Stimulated activated naive CD4-positive, alpha-beta T cell (primary cell): ENCODE results near the gene LRRC8C.

ENCODE experiments used
- DNase-seq, 6 experiments: peaks; one replicate each; lab custom pipeline; 2025; lab: John Stamatoyannopoulos, UW

The LRRC8C gene

DNA sequence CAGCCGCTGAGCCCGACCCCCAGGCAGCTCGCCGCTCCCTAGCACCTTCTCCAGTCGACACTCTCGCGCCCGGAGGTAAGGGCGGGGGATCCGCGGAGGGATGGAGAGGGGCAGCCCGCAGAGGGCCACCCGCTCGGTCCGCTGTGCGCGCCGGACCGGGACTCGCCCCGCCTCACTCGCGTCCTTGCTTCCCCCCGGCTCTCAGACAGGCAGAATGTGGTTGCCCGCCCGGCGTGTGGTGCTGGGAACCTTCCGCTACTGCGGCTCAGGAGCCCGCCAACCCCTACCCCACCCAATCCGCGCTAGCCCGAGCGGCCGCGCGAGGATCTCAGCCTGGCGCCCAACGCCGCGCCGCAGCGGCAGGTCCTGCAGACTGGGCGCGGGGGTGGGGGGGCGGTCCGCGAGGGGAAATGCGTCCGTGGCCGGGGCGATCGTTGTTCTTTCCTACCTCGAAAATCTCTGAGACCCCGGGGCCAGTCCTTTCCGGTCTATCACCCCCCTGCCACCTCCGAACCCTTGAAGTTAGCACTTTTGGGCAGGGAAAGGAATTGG lies 404 bp downstream of the LRRC8C start:
- DNase-seq: peak; percentile 40 to 85 (median 59)

GRCh38 chr1:89633800-89634625 lies 1.1 kb downstream of the LRRC8C start:
- peak in 4 of 6 experiments; percentile 20 to 41 (median 32) for DNase-seq

DNA sequence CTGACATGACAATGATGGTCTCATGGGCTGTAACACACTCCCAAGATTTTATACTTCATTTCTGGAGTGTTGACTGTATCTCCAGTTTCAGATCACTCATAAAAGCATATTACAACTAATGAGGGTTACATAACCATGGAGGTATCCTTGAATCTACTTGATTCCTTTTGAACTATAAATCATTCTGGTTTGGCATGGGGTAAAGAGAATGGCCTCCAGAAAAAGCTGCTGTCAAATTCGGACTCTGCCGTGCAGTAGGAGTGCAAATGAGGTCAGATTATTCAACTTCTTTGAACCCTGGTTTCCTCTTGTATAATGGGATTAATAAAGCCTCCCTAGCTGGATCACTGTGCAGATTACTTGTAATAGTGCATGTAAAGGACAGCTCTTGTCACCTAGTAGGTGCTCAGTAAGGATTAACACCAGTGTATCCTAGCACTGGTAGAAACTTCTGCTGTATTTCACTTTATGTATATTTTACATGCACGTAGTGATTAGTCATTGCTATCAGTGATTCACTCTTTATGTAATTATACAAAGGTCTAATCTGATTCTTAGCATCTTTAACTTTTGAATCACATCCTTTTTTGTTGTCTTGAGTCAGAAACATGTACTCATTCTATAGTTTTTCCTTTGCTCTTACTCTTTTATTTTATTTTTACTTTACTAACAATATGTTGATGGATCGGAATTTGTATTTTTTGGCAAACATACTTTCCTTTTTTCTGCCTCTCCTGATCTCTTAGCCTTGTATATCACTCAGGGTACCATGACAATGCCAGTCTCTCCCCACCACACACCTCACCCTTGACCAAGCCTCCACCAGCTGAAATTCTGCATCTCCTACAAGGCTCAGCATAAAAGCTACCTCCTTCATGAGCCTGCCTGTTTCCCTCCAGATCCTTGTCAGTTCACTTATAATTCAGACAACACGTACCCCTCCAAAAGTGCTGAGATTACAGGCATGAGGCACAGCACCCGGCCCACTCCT lies 3.2 kb downstream of the LRRC8C start:
- no peak for DNase-seq

DNA sequence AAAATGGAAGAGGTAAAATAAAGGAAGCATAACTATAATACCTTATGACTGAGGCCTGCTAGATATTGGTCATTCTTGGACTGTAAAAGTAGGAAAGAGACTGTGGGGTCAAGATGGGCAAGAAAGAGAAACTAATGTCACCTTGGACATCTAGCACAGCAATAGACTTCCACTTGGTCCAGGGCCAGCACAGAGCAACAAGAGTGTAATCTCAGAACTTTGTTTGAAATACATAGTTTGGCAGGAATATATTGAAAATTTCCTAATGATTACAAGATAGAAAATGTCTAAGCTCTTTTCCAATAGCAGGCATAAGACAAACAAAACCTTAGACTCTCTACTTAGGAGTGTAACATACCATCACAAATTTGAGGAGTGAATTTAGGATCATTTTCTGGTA lies 4.6 kb downstream of the LRRC8C start:
- DNase-seq: no peak

GRCh38 chr1:89640440-89640839 lies 7.5 kb downstream of the LRRC8C start:
- no peak for DNase-seq

DNA sequence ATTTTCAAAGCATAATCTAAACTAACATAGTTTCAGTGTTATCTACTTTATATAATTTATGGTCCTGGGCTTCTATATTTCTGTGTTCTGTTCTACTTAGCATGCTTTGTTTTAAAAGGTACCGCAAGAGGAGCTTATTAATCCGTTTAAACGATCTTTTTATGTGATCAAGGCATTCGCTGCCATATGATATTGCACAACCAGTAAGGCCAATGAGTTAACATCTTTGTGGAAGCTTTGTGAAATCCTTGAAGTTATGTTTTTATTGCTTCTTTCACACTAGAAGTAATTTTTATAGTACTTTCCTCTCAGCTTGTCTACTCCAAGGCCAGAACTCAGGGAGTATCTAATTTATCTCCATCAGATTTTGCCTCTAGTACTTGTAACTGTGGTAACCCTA lies 8.9 kb downstream of the LRRC8C start:
- DNase-seq: no peak

DNA sequence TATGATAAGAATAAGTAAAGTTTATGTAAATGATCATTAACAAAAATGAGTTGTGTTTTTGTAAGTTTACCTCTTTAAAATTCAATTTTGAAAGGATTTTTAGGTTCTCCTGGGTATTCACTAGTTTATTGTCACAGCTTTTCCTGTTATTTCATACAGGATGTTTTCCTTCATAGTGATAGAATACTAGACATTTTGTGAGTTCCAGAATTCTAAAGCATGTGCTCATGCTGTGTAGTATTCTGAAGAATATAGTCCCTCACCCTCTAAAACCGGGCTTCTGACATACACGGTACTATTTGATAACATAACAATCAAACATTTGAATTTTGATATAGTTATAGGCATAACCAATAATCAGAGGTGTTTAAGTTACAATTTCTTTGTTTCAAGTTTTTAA lies 10.7 kb downstream of the LRRC8C start:
- DNase-seq: no peak

GRCh38 chr1:89644119-89644814 lies 11.3 kb downstream of the LRRC8C start:
- DNase-seq: no peak

DNA sequence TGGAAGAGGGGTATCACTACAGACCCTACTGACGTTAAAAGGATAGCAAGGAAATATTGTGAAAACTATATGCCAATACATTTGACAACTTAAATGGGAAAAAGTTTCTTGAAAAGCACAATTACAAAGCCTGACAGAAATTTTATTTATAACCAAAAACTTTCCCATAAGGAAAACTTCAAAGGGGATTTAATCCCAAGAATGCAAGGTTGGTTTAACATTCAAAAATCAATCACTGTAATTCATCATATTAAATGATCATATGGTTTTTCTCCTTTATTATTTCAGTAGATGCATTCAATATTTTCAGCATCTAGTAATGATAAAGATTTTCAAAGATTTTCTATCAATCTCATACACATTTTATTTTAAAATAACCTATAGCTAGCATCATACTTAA lies 13.3 kb downstream of the LRRC8C start:
- DNase-seq: no peak

GRCh38 chr1:89649783-89650182 lies 16.9 kb downstream of the LRRC8C start:
- no peak for DNase-seq

- no peak for DNase-seq
Observed at GRCh38 chr1:89652373-89652772, 19.5 kb downstream of the LRRC8C start.

- peak in 4 of 6 experiments; percentile 4 to 74 (median 58) for DNase-seq
Observed at GRCh38 chr1:89657886-89658285, 25.0 kb downstream of the LRRC8C start.

GRCh38 chr1:89659322-89660081 lies 26.6 kb downstream of the LRRC8C start:
- DNase-seq: no peak

GRCh38 chr1:89660224-89661061 lies 27.5 kb downstream of the LRRC8C start:
- DNase-seq: no peak

GRCh38 chr1:89665941-89666340 lies 33.0 kb downstream of the LRRC8C start:
- no peak for DNase-seq

DNA sequence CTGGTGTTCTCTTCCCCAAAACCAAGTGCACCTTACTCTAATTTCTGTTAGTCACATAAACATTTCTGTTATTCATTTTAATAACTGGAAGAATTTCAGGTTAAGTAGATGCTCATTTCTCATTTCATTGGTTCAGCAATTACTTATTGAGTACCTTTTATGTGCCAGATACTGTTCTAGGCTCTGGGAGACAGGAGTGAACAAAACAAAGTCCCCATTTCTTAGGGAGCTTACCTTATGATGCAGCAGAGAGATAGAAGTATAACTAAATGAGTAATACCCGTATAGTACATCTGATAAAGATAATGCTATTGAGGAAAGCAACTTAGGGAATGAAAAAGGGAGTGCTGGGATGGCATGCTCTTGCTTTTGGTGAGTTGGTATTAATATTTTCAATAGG lies 33.7 kb downstream of the LRRC8C start:
- DNase-seq: no peak

- no peak for DNase-seq
Observed at GRCh38 chr1:89667691-89668090, 34.8 kb downstream of the LRRC8C start.

DNA sequence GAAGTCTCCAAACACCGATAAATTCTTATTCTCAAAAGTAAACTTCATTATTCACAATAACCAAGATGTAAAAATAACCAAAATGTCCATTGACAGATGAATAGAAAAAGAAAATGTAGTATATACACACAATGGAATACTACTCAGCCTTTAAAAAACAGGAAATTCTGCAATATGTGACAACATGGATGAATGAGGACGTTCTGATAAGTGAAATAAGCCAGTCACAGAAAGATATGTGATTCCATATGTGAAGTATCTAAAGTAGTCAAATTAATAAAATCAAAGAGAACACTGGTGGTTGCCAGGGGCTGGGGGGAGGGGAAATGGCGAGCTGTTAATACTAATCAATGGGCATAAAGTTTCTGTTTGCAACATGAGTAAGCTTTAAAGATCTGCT lies 36.0 kb downstream of the LRRC8C start:
- no peak for DNase-seq

- no peak for DNase-seq
Observed at GRCh38 chr1:89669441-89669840, 36.5 kb downstream of the LRRC8C start.

DNA sequence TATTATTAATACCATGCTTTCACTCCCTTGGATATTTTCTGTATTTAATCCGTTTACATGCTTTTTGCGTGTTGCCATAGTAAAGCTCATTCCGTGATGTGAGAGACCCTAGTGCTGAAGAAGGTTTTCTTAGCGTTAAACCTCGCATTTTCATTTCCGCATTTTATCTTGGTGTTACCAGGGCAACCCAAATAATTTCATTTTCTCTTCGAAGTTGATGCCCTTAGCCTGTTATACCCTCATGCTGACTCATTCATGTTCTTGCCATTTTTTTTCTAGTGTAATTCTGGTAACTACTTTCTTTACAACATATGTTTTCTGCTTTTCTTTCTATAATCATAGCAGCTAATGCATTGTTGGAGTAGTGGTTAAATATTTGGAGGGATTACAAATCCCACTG lies 37.2 kb downstream of the LRRC8C start:
- DNase-seq: no peak
